ENCODE results near the gene PDLIM1. TPM values are rescaled to one million over a fixed set of nuclear protein-coding genes. Genes with fewer than 3 reads are reported as not detected.
"Not testable (repeated sequence)": the region's sequence is repeated elsewhere in the genome, so short reads cannot be mapped to it uniquely, and the experiment has no call there.

PDLIM1 gene
- polyA plus RNA-seq, 1 of the 3 experiments (the other 2 are of a cell fraction) = 97.2 TPM

- CTCF ChIA-PET = interaction anchor here (0.7 to 1.3 kb wide), 2 partner anchors 17 to 69 kb away, joined by 3 read pairs; no protein-coding TSS in a partner anchor
- peak overlapping the region; percentile 54; the same call in 1 of the 2 replicates for H2AFZ ChIP-seq (ENCODE audit: low read depth)
- DNase-seq = not testable (repeated sequence)
Measured at GRCh38 chr10:95228934-95229723, 61.7 kb downstream of the PDLIM1 start.

DNA sequence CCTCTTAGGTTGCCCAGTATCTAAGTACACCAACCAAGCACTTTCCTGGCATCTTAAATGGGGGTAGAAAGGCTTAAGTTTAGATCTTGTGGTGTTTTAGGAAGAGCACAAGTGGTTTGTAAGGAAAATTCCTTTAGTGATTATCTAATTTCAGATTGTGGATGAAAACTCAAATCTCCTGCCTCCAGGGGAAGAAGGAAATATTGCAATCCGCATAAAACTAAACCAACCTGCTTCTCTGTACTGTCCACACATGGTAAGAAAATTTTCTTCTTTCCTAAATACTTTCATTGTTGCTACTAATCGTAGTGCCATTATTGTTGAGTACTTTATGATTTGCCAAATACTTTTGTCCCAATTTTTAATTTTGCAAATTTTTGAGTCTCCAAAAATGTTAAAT lies 65.7 kb downstream of the PDLIM1 start:
- Histone ChIP-seq H4K20me1 (ENCODE audit: insufficient read depth) (no peaks in the 10 kb centered on the region), H2AFZ (ENCODE audit: low read depth) (no peak overlapping the region), H3K79me2 (ENCODE audit: insufficient read depth) (no peaks in the 10 kb centered on the region), H3K9me2 (no peaks in the 10 kb centered on the region), H3K9ac (no peak overlapping the region), H3K4me2 (no peak overlapping the region), H3K4me1 (ENCODE audit: control insufficient read depth in 1 of 2, insufficient read depth in 2 of 2, low read depth in 1 of 2, low read length in 1 of 2) (peaks cover under 1 to 15% of the 10 kb centered on the region in 2 experiments; a peak in 3 of 4 replicates), H3K36me3 (replicated peaks in 1 of 2; ENCODE audit: control insufficient read depth in 1 of 2, insufficient read depth in 2 of 2, low read length in 1 of 2) (no peaks in the 10 kb centered on the region), H3K4me3 (ENCODE audit: low read depth in 2 of 2, low read length in 1 of 2) (no peak overlapping the region), H3K9me3 (no peaks in the 10 kb centered on the region), H3K27me3 (ENCODE audit: insufficient read depth) (no peaks in the 10 kb centered on the region), H3K27ac (ENCODE audit: low read depth in 2 of 2, low read length in 1 of 2) (no peak overlapping the region), H3F3A (replicated peaks; ENCODE audit: insufficient read depth) (peaks cover 26% of the 10 kb centered on the region)
- 58% methylated on average over 2 of the region's 2 CpGs for WGBS (ENCODE audit: low lambda C conversion rate)
- ChIA-PET CTCF (interaction anchor here (0.9 kb wide), 1 partner anchor 18 kb away, joined by 3 read pairs; no protein-coding TSS in a partner anchor), POLR2A (no interaction called here)
- DNase-seq = no peak
- no peak for TF ChIP-seq NRF1 (IDR thresholded peaks at IDR 0.05; ENCODE audit: low read depth, low read length)
- TF ChIP-seq GATA2 (CRISPR knock-in tag; IDR thresholded peaks at IDR 0.05) = no peak
- no peak for TF ChIP-seq JUND (IDR thresholded peaks at IDR 0.05)
- no peak for TF ChIP-seq RFX5 (IDR thresholded peaks at IDR 0.05; ENCODE audit: low read length)

More at GRCh38 chr10:95228934-95229723, 61.7 kb downstream of the PDLIM1 start:
- peak overlapping the region; percentile 74 for H3K4me2 ChIP-seq
- peaks cover 5 to 15% of the 10 kb centered on the region in 2 experiments; a peak in 3 of 4 replicates for H3K4me1 ChIP-seq (ENCODE audit: control insufficient read depth in 1 of 2, insufficient read depth in 2 of 2, low read depth in 1 of 2, low read length in 1 of 2)
- 39% methylated on average over 14 of the region's 14 CpGs for WGBS (ENCODE audit: low lambda C conversion rate)
- H3K9me3 ChIP-seq; POLR2A ChIA-PET; H3K36me3 ChIP-seq (replicated peaks in 1 of 2; ENCODE audit: control insufficient read depth in 1 of 2, insufficient read depth in 2 of 2, low read length in 1 of 2); H3K9me2 ChIP-seq; H3K79me2 ChIP-seq (ENCODE audit: insufficient read depth); H3K27me3 ChIP-seq (ENCODE audit: insufficient read depth); H4K20me1 ChIP-seq (ENCODE audit: insufficient read depth): not testable (repeated sequence)
- H3K9ac ChIP-seq = peak overlapping the region; percentile 79
- H3F3A ChIP-seq (replicated peaks; ENCODE audit: insufficient read depth) = peaks cover 33% of the 10 kb centered on the region
- TF ChIP-seq MEF2A (IDR thresholded peaks at IDR 0.05; ENCODE audit: borderline replicate concordance, low read depth) = peak; percentile 69; the same call in 1 of the 2 replicates
- H3K4me3 ChIP-seq (ENCODE audit: low read depth in 2 of 2, low read length in 1 of 2) = peak overlapping the region in 1 of 2 experiments; percentile 34; a peak in 1 of 4 replicates
- H3K27ac ChIP-seq (ENCODE audit: low read depth in 2 of 2, low read length in 1 of 2) = peak overlapping the region; percentile 71 to 99; a peak in 3 of 4 replicates

GRCh38 chr10:95221124-95221523 lies 69.7 kb downstream of the PDLIM1 start:
- H3K4me2 ChIP-seq = no peak overlapping the region
- no peaks in the 10 kb centered on the region for H3K36me3 ChIP-seq (replicated peaks in 1 of 2; ENCODE audit: control insufficient read depth in 1 of 2, insufficient read depth in 2 of 2, low read length in 1 of 2)
- TF ChIP-seq RXRA (IDR thresholded peaks at IDR 0.05; ENCODE audit: borderline replicate concordance, low read depth) (peak; percentile 31; the same call in 1 of the 2 replicates), MXI1 (IDR thresholded peaks at IDR 0.05; ENCODE audit: low read depth, low read length) (no peak), EP300 (IDR thresholded peaks at IDR 0.05; ENCODE audit: borderline replicate concordance in 1 of 2, low read depth in 1 of 2, low read length in 1 of 2) (0 out of 4 replicates have a peak, but pooled peaks of 1 of the 2 experiments have one; percentile 11), JUND (IDR thresholded peaks at IDR 0.05) (peak; percentile 22; the same call in 1 of the 2 replicates), TEAD4 (IDR thresholded peaks at IDR 0.05; ENCODE audit: borderline replicate concordance, insufficient read depth) (peak; percentile 29; the same call in 1 of the 2 replicates)
- 0 out of 2 replicates have a peak, but pooled peaks cover 4% of the 10 kb centered on the region for H3K9me3 ChIP-seq
- H3K27ac ChIP-seq (ENCODE audit: low read depth in 2 of 2, low read length in 1 of 2) = no peak overlapping the region
- no peaks in the 10 kb centered on the region for H3K27me3 ChIP-seq (ENCODE audit: insufficient read depth)
- H3K4me3 ChIP-seq (ENCODE audit: low read depth in 2 of 2, low read length in 1 of 2) = no peak overlapping the region
- H2AFZ ChIP-seq (ENCODE audit: low read depth) = no peak overlapping the region
- WGBS (ENCODE audit: low lambda C conversion rate) = 55% methylated on average over 5 of the region's 5 CpGs
- H3K4me1 ChIP-seq (ENCODE audit: control insufficient read depth in 1 of 2, insufficient read depth in 2 of 2, low read depth in 1 of 2, low read length in 1 of 2) = no peaks in the 10 kb centered on the region
- no peak overlapping the region for H3K9ac ChIP-seq
- no peaks in the 10 kb centered on the region for H3K9me2 ChIP-seq
- no peak for DNase-seq
- H4K20me1 ChIP-seq (ENCODE audit: insufficient read depth) = no peaks in the 10 kb centered on the region
- no peaks in the 10 kb centered on the region for H3K79me2 ChIP-seq (ENCODE audit: insufficient read depth)
- no peaks in the 10 kb centered on the region for H3F3A ChIP-seq (replicated peaks; ENCODE audit: insufficient read depth)
- CTCF ChIA-PET = no interaction called here
- POLR2A ChIA-PET = no interaction called here

Data from SK-N-SH (cell line).